GM19328 (cell line): ENCODE data around the gene ERICH2.
"Not testable (repeated sequence)": the region's sequence is repeated elsewhere in the genome, so short reads cannot be mapped to it uniquely, and the experiment has no call there.

Experiments used
- ATAC-seq: cut with Tn5 transposase; IDR thresholded peaks from one replicate; pipeline ENCODE4 v1.9.1; 2021; ENCODE audit warnings: mild to moderate bottlenecking, moderate library complexity; ENCODE audit not compliant: unreplicated experiment

Gene ERICH2, protein sequence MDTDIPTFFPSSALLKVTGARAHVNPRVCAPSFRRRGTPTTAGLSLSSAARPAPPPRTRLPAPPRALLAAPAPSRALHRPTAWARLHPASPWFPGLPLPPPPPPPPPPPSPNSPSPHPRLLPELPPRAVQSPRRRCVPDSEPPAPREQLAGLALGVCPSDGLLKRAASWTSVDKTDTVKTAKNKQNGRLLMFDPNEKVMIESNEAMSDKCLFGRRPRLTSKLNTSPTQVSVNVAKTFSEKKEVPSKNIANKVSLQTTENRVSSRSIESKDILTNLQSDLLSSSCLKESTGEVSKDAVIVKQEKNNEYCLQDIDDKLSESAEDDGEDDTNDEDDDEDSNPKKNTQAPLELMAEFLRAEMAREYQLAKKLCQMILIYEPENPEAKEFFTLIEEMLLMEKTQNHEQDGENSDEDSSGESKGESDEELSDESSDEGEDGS

GRCh38 chr2:170770008-170770605 lies at the start of gene ERICH2:
Gene ERICH2, plus strand, starts transcription at chr2:170770378. Its CDS starts 304 bp downstream, at chr2:170770682.
- peak; percentile 41 for ATAC-seq

DNA sequence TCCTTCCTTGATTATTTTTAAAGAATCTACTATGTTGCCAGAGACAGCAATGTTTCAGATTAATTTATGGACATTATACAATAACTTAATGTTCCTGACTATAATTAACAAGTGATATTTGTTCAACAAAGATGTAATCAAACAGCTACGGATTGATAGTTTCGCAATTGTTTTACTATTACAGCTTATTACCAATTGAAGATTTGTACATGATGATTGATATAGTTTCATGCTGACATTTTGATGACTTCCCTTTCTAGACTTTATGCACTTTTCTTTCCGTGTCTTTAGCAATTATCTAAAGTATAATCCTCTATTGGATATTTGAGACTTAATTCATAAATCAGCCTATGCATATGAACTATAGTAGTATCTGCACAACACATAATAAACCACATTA lies 48.5 kb upstream of the ERICH2 start:
- ATAC-seq = no peak

DNA sequence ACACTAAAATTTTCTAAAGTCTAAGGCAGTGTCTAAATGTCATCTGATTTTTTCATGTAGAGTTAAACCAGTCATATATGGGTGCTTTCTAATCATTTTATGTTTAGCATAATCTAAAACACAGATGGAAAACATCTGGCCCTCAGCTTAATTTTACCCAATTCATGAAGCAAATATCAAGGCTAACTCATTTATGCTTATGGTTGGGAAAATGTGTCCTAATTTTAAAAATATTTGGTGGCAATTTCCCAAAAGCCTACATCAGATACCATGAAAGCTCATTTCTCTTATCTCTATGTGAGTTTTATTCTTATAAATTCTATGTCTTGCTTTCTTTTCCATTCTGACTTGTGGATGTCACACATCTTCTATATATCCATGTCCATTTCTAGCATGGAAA lies 47.9 kb upstream of the ERICH2 start:
- no peak for ATAC-seq

DNA sequence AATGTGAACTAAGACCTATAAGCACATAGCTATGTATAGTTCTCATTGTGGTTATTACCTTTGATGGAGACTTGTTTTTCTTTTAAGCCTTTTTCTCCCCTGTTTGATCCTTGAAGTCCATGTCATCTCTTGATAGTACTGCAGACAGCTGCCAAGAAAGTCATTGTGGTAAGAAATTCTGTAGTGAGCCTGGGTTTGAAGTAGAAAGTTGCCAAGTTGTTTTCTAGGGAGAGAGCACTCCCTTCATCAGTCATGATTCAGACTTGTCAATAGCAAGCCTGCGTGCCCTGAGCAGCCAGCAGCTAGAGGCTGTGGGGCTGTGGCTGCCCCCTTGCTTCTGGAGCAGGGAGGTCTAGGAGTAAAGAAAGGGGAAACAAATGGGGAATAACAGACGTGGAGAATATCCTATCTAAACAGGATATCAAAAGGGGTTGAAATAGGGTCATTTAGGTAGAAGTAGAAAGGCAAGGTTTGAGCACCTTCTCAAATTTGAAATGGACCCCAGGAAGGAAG lies 46.7 kb upstream of the ERICH2 start:
- ATAC-seq = no peak

DNA sequence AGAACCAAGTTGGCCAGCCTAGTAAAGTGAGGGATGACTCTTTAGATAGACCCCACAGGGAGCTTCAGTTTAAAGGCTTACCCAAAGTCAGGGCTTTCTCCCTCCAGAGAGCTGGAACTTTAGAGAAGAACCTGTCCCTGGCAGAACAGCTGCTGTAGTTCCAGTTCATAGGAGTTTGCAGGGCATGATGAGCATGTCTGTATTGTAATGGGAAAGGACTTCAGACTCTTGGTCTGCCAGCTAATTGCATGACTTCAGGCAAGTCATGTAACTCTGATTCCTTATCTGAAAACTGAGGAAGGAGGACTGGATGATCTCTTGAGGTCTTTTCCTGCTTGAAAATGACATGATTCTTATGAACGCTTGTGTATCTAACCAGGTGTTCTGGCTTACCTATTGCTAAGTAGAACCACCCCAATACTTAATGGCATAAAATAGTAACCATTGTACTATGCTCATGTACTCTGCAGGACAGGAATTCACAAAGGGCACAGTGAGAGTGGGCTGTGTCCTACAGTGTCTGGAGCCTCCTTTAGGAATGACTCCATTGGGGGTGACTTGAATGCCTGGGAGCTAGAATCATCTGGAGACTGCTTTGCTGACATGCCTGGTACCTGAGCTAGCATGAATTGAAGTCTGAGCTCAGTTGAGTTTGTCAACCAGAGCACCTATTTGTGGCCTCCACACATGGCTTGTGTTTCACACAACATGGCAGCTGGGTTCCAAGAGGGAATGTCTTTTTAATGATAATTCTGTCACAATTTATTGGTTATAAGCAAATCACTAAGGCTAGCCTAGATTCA lies 36.2 kb upstream of the ERICH2 start:
- ATAC-seq = no peak

DNA sequence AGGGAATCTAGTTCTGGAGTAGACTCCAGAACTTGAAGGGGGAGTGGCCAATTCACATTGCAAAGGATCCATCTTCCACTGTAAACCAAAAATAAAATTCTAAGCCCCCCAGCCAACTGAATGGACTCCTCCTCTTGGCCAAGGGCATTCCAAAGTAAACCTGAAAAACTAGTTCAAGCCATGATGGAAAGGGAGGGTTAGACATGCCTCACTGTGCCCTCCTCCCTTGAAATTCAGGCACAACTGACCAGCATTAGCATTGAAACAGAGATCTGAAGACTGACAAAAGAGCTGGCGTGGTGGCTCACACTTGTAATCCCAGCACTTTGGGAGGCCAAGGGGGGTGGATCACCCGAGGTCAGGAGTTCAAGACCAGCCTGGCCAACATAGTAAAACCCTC lies 35.6 kb upstream of the ERICH2 start:
- not testable (repeated sequence) for ATAC-seq

- ATAC-seq = no peak
Measured at GRCh38 chr2:170736628-170737027, 33.5 kb upstream of the ERICH2 start.

GRCh38 chr2:170737406-170737805 lies 32.8 kb upstream of the ERICH2 start:
- no peak for ATAC-seq

DNA sequence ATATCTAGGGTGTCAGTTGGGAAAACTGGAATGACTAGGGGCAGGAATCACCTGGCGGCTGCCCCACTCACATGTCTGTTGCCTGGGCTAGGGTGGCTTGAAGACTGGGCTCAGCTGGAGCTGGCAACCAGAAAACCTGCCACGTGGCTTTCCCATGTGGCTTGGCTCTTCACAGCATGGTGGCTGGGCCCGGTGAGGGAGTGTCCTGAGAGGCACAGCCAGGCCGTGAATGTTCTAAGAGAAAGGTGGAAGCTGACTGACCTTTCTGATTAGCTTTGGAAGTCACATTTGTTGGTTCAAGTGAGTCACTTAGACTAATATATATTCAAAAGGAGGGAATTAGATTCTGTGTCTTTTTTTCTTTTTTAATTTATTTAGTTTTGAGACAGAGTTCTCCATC lies 32.4 kb upstream of the ERICH2 start:
- no peak for ATAC-seq

GRCh38 chr2:170739048-170739447 lies 31.1 kb upstream of the ERICH2 start:
- ATAC-seq = no peak

DNA sequence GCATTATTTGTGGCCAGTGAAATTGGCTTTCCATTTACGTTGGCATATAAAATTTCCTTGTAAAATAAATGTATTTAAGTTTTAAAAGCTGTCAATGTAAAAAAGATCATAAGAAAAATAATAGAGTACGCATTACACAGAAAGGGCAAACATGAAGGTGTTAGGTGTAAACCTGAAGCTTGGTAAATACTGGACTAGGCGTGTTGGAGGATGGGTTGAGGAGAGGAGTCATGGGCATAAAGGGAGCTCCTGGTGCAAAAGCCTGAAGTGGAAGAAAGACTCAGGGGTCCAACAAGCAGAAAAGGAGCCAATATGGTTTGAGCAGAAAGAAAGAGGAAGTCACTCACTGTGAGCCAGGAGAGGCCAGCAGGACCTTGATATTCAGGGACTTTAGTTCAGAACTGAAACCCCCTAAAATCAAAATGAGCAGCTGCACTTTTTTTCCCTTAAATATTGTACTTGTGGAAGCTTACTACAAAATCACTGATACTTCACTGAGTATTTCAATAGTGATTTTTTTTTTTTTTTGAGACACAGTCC lies 30.6 kb upstream of the ERICH2 start:
- no peak for ATAC-seq

DNA sequence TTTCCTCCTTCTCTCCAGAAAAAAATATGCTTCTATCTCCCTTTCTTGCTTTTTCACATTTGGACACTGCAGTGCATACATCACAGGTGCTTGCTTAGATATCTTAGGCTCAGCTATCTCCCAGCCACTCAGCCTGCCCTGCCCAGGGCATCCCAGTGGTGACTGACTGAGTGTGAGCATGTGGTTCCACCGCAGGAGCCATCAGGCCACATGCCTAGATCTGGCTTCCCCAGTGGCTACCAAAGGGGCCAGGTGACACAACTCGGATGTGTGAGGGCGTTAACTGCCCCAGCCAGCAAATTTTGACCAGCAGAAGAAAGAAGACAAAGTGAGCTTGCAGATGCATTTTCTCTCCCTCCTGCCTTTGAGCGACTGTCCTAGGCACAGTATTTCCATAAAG lies 29.5 kb upstream of the ERICH2 start:
- ATAC-seq = no peak

- no peak for ATAC-seq
Measured at GRCh38 chr2:170742000-170742399, 28.2 kb upstream of the ERICH2 start.

DNA sequence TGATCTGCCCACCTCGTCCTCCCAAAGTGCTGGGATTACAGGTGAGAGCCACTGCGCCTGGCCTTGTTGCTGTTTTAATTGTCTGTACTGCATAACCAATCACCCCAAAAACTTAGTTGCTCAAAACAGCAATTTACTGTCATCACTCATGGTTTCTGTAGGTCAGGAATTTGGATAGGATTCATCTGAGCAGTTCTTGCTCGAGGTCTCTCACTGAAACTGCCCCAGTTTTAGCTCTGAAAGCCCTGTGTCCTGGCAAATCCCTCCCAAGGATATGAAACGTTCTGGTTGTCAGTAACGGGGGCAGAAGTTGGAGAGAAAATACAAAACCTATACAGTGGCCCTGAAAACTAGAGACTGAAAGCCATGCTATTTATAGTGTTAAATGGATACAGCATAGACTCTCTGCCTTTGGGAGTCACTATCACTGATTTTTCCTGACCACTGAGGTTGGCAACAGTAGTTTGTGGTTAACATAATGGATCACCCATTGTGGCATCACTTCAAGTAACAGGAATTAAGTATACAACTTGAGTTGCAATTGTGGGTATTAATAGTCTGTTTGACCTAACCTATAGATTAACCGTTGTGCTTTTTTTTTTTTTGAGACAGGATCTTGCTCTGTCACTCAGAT lies 27.2 kb upstream of the ERICH2 start:
- ATAC-seq = no peak

GRCh38 chr2:170743530-170744239 lies 26.5 kb upstream of the ERICH2 start:
- ATAC-seq = no peak

DNA sequence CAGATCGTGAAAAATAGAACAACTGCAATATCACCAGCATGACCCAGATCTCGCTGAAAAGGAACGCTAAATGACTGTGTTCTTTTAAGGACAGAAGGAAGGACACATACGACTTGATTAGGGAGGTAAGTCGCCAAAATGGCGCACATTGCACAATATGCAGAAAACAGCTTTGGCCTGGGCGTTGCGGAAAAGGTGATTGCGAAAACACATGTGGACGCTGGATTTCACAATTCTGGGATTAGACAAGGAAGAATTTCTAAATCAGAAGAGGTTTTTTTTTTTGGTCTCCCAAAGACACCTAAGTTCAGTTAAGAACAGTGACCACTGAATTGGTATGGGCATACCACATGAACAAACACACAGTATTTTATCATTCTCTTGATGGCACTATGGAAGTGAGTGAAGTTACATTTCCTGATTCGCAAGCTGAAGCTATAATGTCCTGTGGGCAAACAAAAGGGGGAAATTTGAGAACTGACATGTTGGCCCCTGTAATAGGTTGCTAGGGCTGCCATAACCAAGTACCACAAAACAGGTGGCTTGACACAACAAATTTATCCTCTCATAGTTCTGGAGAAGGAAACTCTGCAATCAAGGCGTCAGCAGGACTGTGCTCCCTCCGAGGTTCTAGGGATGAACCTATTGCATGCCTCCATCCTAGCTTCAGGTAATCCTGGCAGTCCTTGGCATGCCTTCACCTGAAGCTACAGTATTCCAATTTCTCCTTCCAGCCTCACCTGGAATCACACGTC lies 25.8 kb upstream of the ERICH2 start:
- no peak for ATAC-seq

- ATAC-seq = no peak
Measured at GRCh38 chr2:170745305-170745704, 24.9 kb upstream of the ERICH2 start.

- ATAC-seq = no peak
Measured at GRCh38 chr2:170747921-170748320, 22.3 kb upstream of the ERICH2 start.

- ATAC-seq = not testable (repeated sequence)
Measured at GRCh38 chr2:170751555-170751954, 18.6 kb upstream of the ERICH2 start.
